ENCODE data around the gene PAQR5. TPM values are rescaled to one million over a fixed set of nuclear protein-coding genes. Genes with fewer than 3 reads are reported as not detected.

The PAQR5 gene
- total RNA-seq, 1 experiment from 2014 or later = 9.4 TPM

DNA sequence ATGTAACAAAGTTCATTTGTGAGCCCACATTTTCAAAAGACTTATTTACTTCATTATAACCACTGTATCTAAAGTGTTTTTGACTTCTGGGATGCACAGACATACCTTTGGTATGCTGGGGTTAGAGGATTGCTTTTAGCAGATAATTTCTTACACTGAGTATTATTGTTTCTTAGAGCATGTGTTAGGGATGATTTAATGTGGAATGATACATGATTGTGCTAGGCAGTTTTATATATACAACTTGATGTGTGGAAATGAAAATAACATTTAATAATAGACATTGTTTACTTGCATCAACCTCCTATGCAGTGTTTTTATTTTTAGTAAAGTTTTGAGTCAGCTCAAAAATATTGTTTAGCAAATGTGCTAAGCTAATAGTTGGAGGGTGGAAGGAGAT is 118.9 kb downstream of the PAQR5 start:
- Mint-ChIP-seq H3K27ac (no peak overlapping the region; the same call in 1 of the 2 replicates), H3K4me3 (no peak overlapping the region), H3K27me3 (ENCODE audit: low read depth) (no peaks in the 10 kb centered on the region; the same call in 1 of the 2 replicates), H3K36me3 (peaks cover 45% of the 10 kb centered on the region), H3K9me3 (no peaks in the 10 kb centered on the region), H3K4me1 (peaks cover 17% of the 10 kb centered on the region)
- TF ChIP-seq, protein P1, sequence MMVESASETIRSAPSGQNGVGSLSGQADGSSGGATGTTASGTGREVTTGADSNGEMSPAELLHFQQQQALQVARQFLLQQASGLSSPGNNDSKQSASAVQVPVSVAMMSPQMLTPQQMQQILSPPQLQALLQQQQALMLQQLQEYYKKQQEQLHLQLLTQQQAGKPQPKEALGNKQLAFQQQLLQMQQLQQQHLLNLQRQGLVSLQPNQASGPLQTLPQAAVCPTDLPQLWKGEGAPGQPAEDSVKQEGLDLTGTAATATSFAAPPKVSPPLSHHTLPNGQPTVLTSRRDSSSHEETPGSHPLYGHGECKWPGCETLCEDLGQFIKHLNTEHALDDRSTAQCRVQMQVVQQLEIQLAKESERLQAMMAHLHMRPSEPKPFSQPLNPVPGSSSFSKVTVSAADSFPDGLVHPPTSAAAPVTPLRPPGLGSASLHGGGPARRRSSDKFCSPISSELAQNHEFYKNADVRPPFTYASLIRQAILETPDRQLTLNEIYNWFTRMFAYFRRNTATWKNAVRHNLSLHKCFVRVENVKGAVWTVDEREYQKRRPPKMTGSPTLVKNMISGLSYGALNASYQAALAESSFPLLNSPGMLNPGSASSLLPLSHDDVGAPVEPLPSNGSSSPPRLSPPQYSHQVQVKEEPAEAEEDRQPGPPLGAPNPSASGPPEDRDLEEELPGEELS (CRISPR knock-in tag; IDR thresholded peaks at IDR 0.05) = no peak
- TF ChIP-seq ZNF512 (CRISPR knock-in tag; IDR thresholded peaks at IDR 0.05; ENCODE audit: borderline replicate concordance) (no peak), ELF4 (CRISPR knock-in tag; IDR thresholded peaks at IDR 0.05; ENCODE audit: low read depth) (no peak)
- TF ChIP-seq, protein P2, sequence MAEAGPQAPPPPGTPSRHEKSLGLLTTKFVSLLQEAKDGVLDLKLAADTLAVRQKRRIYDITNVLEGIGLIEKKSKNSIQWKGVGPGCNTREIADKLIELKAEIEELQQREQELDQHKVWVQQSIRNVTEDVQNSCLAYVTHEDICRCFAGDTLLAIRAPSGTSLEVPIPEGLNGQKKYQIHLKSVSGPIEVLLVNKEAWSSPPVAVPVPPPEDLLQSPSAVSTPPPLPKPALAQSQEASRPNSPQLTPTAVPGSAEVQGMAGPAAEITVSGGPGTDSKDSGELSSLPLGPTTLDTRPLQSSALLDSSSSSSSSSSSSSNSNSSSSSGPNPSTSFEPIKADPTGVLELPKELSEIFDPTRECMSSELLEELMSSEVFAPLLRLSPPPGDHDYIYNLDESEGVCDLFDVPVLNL (CRISPR knock-in tag; IDR thresholded peaks at IDR 0.05; ENCODE audit: borderline replicate concordance, low read depth) = no peak
- POLR2A ChIA-PET = no interaction called here
- DNase-seq (ENCODE audit: low spot score) (no peak), ATAC-seq (no peak)
- CTCF ChIA-PET = interaction anchor here (1.2 kb wide), 1 partner anchor 45 kb away, joined by 3 read pairs; no protein-coding TSS in a partner anchor

- no peak for ATAC-seq
- ChIA-PET POLR2A (no interaction called here), CTCF (no interaction called here)
- TF ChIP-seq FOXK1 (CRISPR knock-in tag; IDR thresholded peaks at IDR 0.05) (no peak), ZNF317 (CRISPR knock-in tag; IDR thresholded peaks at IDR 0.05; ENCODE audit: borderline replicate concordance, low read depth) (no peak), GRHL2 (CRISPR knock-in tag; IDR thresholded peaks at IDR 0.05; ENCODE audit: insufficient replicate concordance, severe bottlenecking) (no peak), EMX1 (CRISPR knock-in tag; IDR thresholded peaks at IDR 0.05) (no peak), CBFB (CRISPR knock-in tag; IDR thresholded peaks at IDR 0.05; ENCODE audit: low read depth) (no peak), NR1H2 (CRISPR knock-in tag; IDR thresholded peaks at IDR 0.05) (no peak), NFYB (CRISPR knock-in tag; conservative IDR thresholded peaks at IDR 0.05; ENCODE audit: low read depth) (no peak), ERG (CRISPR knock-in tag; IDR thresholded peaks at IDR 0.05) (no peak), PRDM15 (CRISPR knock-in tag; IDR thresholded peaks at IDR 0.05) (no peak), TCF7 (CRISPR knock-in tag; IDR thresholded peaks at IDR 0.05; ENCODE audit: low read depth) (no peak), ZNF121 (CRISPR knock-in tag; IDR thresholded peaks at IDR 0.05) (no peak)
- TF ChIP-seq, protein P3, sequence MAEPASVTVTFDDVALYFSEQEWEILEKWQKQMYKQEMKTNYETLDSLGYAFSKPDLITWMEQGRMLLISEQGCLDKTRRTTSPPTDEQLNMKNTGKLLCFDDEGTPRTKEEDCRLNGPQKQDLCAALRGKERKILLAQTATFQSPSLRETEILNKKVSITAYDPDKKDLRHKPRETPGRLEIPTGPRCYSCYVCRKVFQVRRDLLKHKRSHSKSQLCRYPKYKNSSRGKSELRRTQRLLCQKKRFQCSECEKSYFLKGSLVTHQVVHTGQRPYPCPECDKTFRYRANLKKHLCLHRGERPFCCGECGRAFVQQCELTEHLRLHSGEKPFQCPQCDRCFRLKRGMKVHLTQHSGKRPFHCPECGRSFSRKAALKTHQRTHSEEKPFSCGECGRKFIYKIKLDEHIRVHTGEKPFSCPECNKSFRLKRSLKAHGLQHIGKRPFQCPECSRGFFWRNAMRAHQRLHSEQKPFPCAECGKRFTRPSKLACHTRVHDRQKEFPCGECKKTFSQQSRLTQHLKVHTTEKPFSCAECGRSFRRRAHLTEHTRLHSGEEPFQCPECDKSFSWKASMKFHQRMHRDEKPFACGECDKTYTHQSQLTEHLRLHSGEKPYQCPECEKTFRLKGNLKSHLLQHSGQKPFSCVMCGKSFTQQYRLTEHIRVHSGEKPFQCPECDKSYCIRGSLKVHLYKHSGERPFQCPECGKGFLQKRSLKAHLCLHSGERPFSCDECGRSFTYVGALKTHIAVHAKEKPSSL (CRISPR knock-in tag; conservative IDR thresholded peaks at IDR 0.05) = no peak
- TF ChIP-seq, protein P4, sequence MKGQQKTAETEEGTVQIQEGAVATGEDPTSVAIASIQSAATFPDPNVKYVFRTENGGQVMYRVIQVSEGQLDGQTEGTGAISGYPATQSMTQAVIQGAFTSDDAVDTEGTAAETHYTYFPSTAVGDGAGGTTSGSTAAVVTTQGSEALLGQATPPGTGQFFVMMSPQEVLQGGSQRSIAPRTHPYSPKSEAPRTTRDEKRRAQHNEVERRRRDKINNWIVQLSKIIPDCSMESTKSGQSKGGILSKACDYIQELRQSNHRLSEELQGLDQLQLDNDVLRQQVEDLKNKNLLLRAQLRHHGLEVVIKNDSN (CRISPR knock-in tag; IDR thresholded peaks at IDR 0.05) = no peak
- TF ChIP-seq, protein P5, sequence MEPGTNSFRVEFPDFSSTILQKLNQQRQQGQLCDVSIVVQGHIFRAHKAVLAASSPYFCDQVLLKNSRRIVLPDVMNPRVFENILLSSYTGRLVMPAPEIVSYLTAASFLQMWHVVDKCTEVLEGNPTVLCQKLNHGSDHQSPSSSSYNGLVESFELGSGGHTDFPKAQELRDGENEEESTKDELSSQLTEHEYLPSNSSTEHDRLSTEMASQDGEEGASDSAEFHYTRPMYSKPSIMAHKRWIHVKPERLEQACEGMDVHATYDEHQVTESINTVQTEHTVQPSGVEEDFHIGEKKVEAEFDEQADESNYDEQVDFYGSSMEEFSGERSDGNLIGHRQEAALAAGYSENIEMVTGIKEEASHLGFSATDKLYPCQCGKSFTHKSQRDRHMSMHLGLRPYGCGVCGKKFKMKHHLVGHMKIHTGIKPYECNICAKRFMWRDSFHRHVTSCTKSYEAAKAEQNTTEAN (CRISPR knock-in tag; IDR thresholded peaks at IDR 0.05) = no peak
- no peak overlapping the region for H3K4me3 Mint-ChIP-seq
- H3K9me3 Mint-ChIP-seq = no peaks in the 10 kb centered on the region
- H3K27ac Mint-ChIP-seq = no peak overlapping the region
- no peaks in the 10 kb centered on the region for H3K27me3 Mint-ChIP-seq (ENCODE audit: low read depth)
- 0 out of 2 replicates have a peak, but pooled peaks cover under 1% of the 10 kb centered on the region for H3K4me1 Mint-ChIP-seq
- peaks cover 79% of the 10 kb centered on the region for H3K36me3 Mint-ChIP-seq
- DNase-seq (ENCODE audit: low spot score) = no peak
Measured at GRCh38 chr15:69421498-69421897, 122.8 kb downstream of the PAQR5 start.

Data from WTC11 (cell line).